NCI-H2081 treated with DMSO at 0.1 percent for 48 hours (cell line): ENCODE measurements around the gene PEX11G.

ENCODE experiments used
- DNase-seq: peaks from one replicate; lab custom pipeline; 2025; lab: John Stamatoyannopoulos, UW

PEX11G gene

GRCh38 chr19:7488736-7489353, at the start of gene PEX11G:
Gene PEX11G (minus strand): TSS chr19:7489035. CDS start chr19:7489010, 25 bp downstream.
- DNase-seq, result peak; percentile 45

- DNase-seq, result no peak
These were observed 47.3 kb upstream of the PEX11G start for GRCh38 chr19:7535998-7536695.

GRCh38 chr19:7535047-7535997, 46.5 kb upstream of the PEX11G start, which contains the start of gene PNPLA6:
Gene PNPLA6 (plus strand): TSS chr19:7535717. CDS start chr19:7535789, 72 bp downstream.
- DNase-seq, result peak; percentile 27

GRCh38 chr19:7534531-7535046, 45.8 kb upstream of the PEX11G start:
- DNase-seq, result no peak

GRCh38 chr19:7533925-7534480, 45.2 kb upstream of the PEX11G start:
- no peak for DNase-seq

GRCh38 chr19:7533281-7533885, 44.5 kb upstream of the PEX11G start:
- DNase-seq, result no peak

- no peak for DNase-seq
These were observed 41.0 kb upstream of the PEX11G start for GRCh38 chr19:7529610-7530490.

GRCh38 chr19:7529246-7529600, 40.4 kb upstream of the PEX11G start:
- DNase-seq, result no peak

- DNase-seq, result no peak
These were observed 39.8 kb upstream of the PEX11G start for GRCh38 chr19:7528522-7529245.

GRCh38 chr19:7528192-7528519, 39.3 kb upstream of the PEX11G start:
- DNase-seq, result no peak

GRCh38 chr19:7527516-7528191, 38.8 kb upstream of the PEX11G start:
- no peak for DNase-seq

- no peak for DNase-seq
These were observed 37.5 kb upstream of the PEX11G start for GRCh38 chr19:7526059-7526929.

GRCh38 chr19:7524992-7525739, 36.3 kb upstream of the PEX11G start:
- DNase-seq, result no peak

GRCh38 chr19:7524523-7524922, 35.7 kb upstream of the PEX11G start:
- DNase-seq, result no peak

GRCh38 chr19:7522923-7523667, 34.3 kb upstream of the PEX11G start:
- DNase-seq, result no peak

GRCh38 chr19:7522072-7522922, 33.5 kb upstream of the PEX11G start, which contains the start of gene MCOLN1:
Gene MCOLN1 (plus strand): TSS chr19:7522624. CDS start chr19:7522751, 127 bp downstream.
- peak; percentile 71 for DNase-seq
